ENCODE results near the gene TBRG1. TPM values are rescaled to one million over a fixed set of nuclear protein-coding genes. Genes with fewer than 3 reads are reported as not detected.

Gene TBRG1
- total RNA-seq, 1 donor from 2014 or later, result 87.3 TPM

DNA sequence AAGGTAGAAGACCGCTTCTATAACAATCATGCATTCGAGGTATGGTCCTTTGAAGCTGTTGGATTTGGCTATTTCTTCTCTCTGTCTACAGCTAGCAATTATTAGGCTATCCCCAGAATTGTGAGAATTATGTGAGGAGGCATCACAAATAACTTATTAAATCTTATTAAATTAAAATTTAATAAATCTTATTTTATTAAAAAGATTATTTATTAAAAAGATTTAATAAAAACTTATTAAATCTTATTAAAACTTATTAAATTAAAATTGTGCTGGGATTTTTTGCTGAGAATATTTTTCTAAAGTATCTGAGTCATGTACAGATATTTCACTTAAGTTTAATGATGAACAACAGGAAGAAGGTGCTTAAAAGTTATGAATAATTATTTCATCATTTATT is 58.8 kb downstream of the TBRG1 start:
- Mint-ChIP-seq H3K27ac (ENCODE audit: unreplicated experiment) (no peak overlapping the region), H3K4me1 (ENCODE audit: unreplicated experiment) (peaks cover 3% of the 10 kb centered on the region), H3K27me3 (ENCODE audit: unreplicated experiment) (peaks cover 2% of the 10 kb centered on the region), H3K36me3 (ENCODE audit: low read depth, unreplicated experiment) (peaks cover 16% of the 10 kb centered on the region), H3K4me3 (ENCODE audit: unreplicated experiment) (no peak overlapping the region), H3K9me3 (ENCODE audit: unreplicated experiment) (no peaks in the 10 kb centered on the region)
- DNase-seq (ENCODE audit: low spot score), result no peak
- TF ChIP-seq, protein P1, sequence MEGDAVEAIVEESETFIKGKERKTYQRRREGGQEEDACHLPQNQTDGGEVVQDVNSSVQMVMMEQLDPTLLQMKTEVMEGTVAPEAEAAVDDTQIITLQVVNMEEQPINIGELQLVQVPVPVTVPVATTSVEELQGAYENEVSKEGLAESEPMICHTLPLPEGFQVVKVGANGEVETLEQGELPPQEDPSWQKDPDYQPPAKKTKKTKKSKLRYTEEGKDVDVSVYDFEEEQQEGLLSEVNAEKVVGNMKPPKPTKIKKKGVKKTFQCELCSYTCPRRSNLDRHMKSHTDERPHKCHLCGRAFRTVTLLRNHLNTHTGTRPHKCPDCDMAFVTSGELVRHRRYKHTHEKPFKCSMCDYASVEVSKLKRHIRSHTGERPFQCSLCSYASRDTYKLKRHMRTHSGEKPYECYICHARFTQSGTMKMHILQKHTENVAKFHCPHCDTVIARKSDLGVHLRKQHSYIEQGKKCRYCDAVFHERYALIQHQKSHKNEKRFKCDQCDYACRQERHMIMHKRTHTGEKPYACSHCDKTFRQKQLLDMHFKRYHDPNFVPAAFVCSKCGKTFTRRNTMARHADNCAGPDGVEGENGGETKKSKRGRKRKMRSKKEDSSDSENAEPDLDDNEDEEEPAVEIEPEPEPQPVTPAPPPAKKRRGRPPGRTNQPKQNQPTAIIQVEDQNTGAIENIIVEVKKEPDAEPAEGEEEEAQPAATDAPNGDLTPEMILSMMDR (IDR thresholded peaks at IDR 0.05; ENCODE audit: unreplicated experiment), result no peak

DNA sequence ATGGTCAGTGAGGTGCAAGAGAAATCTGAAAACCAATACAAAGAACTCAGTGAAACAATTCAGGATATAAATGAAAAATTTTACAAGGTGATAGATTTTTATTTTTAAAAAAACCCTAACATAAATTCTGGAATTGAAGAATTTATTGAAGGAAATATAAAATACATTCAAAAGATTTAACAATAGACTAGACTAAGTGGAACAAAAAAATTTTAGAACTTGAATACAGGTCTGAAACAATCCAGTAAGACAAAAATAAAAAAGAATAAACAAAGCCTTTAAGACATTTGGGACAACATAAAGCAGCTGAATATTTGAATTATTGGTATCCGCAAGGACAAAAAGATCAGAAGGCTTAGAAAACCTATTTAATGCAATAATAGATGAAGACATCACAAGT is 59.8 kb downstream of the TBRG1 start:
- TF ChIP-seq, protein P1 (IDR thresholded peaks at IDR 0.05; ENCODE audit: unreplicated experiment), result no peak
- H3K9me3 Mint-ChIP-seq (ENCODE audit: unreplicated experiment), result no peaks in the 10 kb centered on the region
- no peaks in the 10 kb centered on the region for H3K4me1 Mint-ChIP-seq (ENCODE audit: unreplicated experiment)
- peaks cover 16% of the 10 kb centered on the region for H3K36me3 Mint-ChIP-seq (ENCODE audit: low read depth, unreplicated experiment)
- no peak overlapping the region for H3K27ac Mint-ChIP-seq (ENCODE audit: unreplicated experiment)
- H3K27me3 Mint-ChIP-seq (ENCODE audit: unreplicated experiment), result peaks cover 2% of the 10 kb centered on the region
- no peak for DNase-seq (ENCODE audit: low spot score)
- no peak overlapping the region for H3K4me3 Mint-ChIP-seq (ENCODE audit: unreplicated experiment)

Other genes starting within 250 kb of the TBRG1 start
- not detected for gene OR8B2, start 238.4 kb upstream of the TBRG1 start, total RNA-seq (ENCODE audit: unreplicated experiment)
- not detected for gene OR8B3, start 223.8 kb upstream of the TBRG1 start, total RNA-seq (ENCODE audit: unreplicated experiment)
- not detected for gene OR8B4, start 198.0 kb upstream of the TBRG1 start, total RNA-seq (ENCODE audit: unreplicated experiment)
- gene OR8B8, start 177.2 kb upstream of the TBRG1 start, total RNA-seq (ENCODE audit: unreplicated experiment), result 0.28 TPM
- gene OR8B12, start 79.2 kb upstream of the TBRG1 start, total RNA-seq (ENCODE audit: unreplicated experiment), result not detected
- gene OR8A1, start 52.9 kb upstream of the TBRG1 start, total RNA-seq (ENCODE audit: unreplicated experiment), result 0.46 TPM
- gene PANX3, start 11.4 kb upstream of the TBRG1 start, total RNA-seq (ENCODE audit: unreplicated experiment), result 0.21 TPM
- 11.4 TPM for gene SIAE, start 50.9 kb downstream of the TBRG1 start, total RNA-seq (ENCODE audit: unreplicated experiment)
- gene SPA17, start 51.0 kb downstream of the TBRG1 start, total RNA-seq (ENCODE audit: unreplicated experiment), result 4.3 TPM
- gene NRGN, start 117.1 kb downstream of the TBRG1 start, total RNA-seq (ENCODE audit: unreplicated experiment), result 17.0 TPM
- gene VSIG2, start 129.4 kb downstream of the TBRG1 start, total RNA-seq (ENCODE audit: unreplicated experiment), result 8.6 TPM
- gene ESAM, start 139.4 kb downstream of the TBRG1 start, total RNA-seq (ENCODE audit: unreplicated experiment), result 490 TPM
- 32.4 TPM for gene MSANTD2, start 177.5 kb downstream of the TBRG1 start, total RNA-seq (ENCODE audit: unreplicated experiment)
- gene ROBO3, start 242.6 kb downstream of the TBRG1 start, total RNA-seq (ENCODE audit: unreplicated experiment), result 40.0 TPM

Data from endothelial cell (in vitro differentiated cells).